GM21529 (cell line): ENCODE results near the gene ABHD12.

Source experiments
- ATAC-seq: cut with Tn5 transposase; IDR thresholded peaks from one replicate; pipeline ENCODE4 v1.9.1; 2021; ENCODE audit not compliant: unreplicated experiment

Gene ABHD12

DNA sequence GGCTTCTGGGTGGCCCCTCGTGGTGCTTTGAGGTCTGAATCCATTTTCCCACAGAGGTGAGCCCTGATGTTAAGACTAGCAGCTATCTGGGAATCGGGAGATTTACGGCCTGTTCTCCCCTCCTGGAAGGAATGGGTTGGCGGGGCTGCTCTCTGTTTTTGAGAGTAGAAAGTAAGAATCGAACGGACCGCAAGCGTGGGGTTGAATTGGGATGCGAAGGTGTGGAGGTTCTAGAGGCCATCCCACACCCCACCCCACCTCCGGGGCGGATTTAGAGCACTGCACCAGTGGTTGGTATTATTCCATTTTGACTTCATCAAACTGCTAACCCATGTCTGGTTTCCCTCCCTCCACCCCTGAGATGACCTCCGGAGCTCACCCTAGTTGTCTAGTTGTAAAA is 131.3 kb downstream of the ABHD12 start:
- ATAC-seq = no peak

DNA sequence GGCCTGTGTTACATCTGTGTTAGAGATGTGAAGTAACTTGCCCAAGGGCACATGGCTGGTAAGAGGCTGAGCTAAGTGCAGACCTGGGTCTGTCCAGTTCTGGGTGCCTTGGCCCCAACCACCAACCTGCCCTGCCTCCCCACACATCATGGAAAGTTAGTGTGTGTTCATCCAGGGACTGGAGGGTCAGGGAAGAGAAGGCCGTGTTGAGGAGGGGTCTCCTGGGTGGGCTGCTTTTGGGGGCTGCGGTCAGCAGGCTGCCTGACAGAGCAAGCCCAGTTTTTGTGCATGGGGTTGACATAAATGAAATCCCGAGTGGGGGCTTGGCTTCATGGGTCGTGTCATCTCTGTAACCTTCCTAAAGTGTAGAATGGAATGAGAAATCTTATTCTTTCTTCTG is 131.8 kb downstream of the ABHD12 start:
- ATAC-seq = no peak

- no peak for ATAC-seq
These were observed 132.2 kb downstream of the ABHD12 start for GRCh38 chr20:25258476-25258805.

GRCh38 chr20:25257756-25258475 is 132.7 kb downstream of the ABHD12 start:
- no peak for ATAC-seq

- ATAC-seq = no peak
These were observed 133.5 kb downstream of the ABHD12 start for GRCh38 chr20:25257130-25257529.

DNA sequence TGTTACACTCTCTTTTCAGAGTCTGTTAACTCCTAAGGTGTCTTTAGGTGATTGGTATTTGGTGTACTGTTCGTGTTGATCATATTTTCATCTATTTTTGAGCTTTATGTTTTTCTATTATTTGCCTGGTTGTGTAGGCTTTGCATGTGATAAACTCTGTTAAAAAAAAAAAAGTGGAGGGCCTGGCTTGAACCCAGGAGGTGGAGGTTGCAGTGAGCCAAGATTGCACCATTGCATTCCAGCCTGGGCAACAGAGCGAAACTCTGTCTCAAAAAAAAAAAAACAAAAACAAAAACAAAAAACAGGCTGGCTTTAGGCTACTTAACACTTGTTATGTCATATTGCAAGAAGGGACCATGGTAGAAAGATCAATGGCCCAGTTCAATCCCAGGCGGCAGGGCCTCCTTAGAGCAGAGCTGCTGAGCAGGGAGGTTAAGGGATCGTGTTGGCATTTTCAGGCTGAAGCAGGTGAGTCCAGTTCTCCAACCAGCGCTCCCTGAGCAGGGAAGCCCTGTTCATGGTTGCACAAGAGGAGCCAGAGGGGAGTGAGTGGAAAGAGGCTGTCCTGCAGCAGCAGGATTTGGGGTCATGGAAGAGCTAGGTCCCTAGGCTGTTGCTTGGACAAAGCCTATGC is 134.3 kb downstream of the ABHD12 start:
- ATAC-seq = no peak

GRCh38 chr20:25254986-25255680 is 135.5 kb downstream of the ABHD12 start:
- ATAC-seq = no peak

- ATAC-seq = no peak
These were observed 136.1 kb downstream of the ABHD12 start for GRCh38 chr20:25254571-25254970.

GRCh38 chr20:25253606-25254275 is 136.9 kb downstream of the ABHD12 start:
- ATAC-seq = no peak

GRCh38 chr20:25252686-25253421 is 137.8 kb downstream of the ABHD12 start:
- no peak for ATAC-seq

- no peak for ATAC-seq
These were observed 138.4 kb downstream of the ABHD12 start for GRCh38 chr20:25252230-25252651.

- no peak for ATAC-seq
These were observed 139.1 kb downstream of the ABHD12 start for GRCh38 chr20:25251558-25251957.

- no peak for ATAC-seq
These were observed 139.6 kb downstream of the ABHD12 start for GRCh38 chr20:25251019-25251418.

DNA sequence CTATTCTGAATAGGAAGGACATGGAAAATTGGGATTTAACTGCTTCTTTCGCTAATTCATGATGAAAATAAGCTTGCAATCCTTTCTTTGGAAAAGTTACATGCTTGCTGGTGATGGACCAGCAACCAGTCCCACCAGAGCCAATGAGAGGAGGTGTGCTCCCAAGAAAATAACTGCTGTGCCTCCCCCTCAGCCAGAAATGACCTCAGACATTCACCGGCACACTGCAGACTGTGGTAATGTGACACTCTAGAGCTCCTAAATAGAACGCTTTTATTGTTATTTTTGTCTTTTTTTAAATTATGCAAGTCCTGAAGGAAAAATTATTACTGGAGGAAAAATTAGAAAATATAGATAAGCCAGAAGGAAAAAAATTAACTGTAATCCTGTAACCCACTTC is 140.1 kb downstream of the ABHD12 start:
- no peak for ATAC-seq
